Heart left ventricle (tissue), 16 donors: ENCODE data around the gene PAMR1. TPM values are rescaled to one million over a fixed set of nuclear protein-coding genes. Genes with fewer than 3 reads are reported as not detected.
A peak's percentile ranks its signal among the peaks of the same experiment; 100 is the strongest.
"Not testable (repeated sequence)": the region's sequence is repeated elsewhere in the genome, so short reads cannot be mapped to it uniquely, and the experiment has no call there.

ENCODE experiments used
- ATAC-seq, 4 donors: fragments of 200-7000 bp; cut with Tn5 transposase; one replicate each; pipeline ENCODE4 v1.9.1; 2020 to 2022; ENCODE audit warnings: moderate library complexity in 4 of 4, mild to moderate bottlenecking in 3 of 4, moderate number of reproducible peaks in 1 of 4
- DNase-seq, 5 donors: peaks; one replicate each; pipeline ENCODE4 v3.0.0-alpha.2; 2020
- H3K27ac ChIP-seq, 12 donors: fragments of 200-600 bp; sonication (generic) in 4 of 12; one replicate each; pipeline versions ENCODE4 v1.5.0 to v1.8.0; 2016 to 2022; ENCODE audit warnings: mild to moderate bottlenecking in 2 of 12
- H3K27me3 ChIP-seq, 9 donors: fragments of 200-600 bp; sonication (generic) in 2 of 9; one replicate each; pipeline versions ENCODE4 v1.5.1 to v1.8.0; 2016 to 2022; ENCODE audit warnings: mild to moderate bottlenecking in 3 of 9
- H3K36me3 ChIP-seq, 9 donors: fragments of 200-600 bp; sonication (generic) in 2 of 9; one replicate each; pipeline versions ENCODE4 v1.5.0 to v1.8.0; 2018 to 2022; ENCODE audit warnings: mild to moderate bottlenecking in 2 of 9
- H3K4me1 ChIP-seq, 12 donors: fragments of 200-600 bp; sonication (generic) in 4 of 12; one replicate each; pipeline versions ENCODE4 v1.5.0 to v1.8.0; 2016 to 2022; ENCODE audit warnings: mild to moderate bottlenecking in 3 of 12
- H3K4me3 ChIP-seq, 12 donors: fragments of 200-600 bp; sonication (generic) in 4 of 12; one replicate each; pipeline versions ENCODE4 v1.5.0 to v1.8.0; 2017 to 2022; ENCODE audit warnings: mild to moderate bottlenecking in 9 of 12, moderate library complexity in 4 of 12
- H3K9me3 ChIP-seq, 12 donors: fragments of 200-600 bp; sonication (generic) in 4 of 12; one replicate each; pipeline versions ENCODE4 v1.5.0 to v1.8.0; 2016 to 2022; ENCODE audit warnings: mild to moderate bottlenecking in 1 of 12
- CTCF ChIP-seq, 12 donors: fragments of 200-600 bp; sonication (generic) in 4 of 12; IDR thresholded peaks; one replicate each; pipeline versions ENCODE4 v1.5.0 to v1.8.0; 2018 to 2022; ENCODE audit warnings: antibody characterized with exemption in 12 of 12, mild to moderate bottlenecking in 5 of 12
- POLR2A ChIP-seq, 2 donors: fragments of 450-650 bp; IDR thresholded peaks; one replicate each; pipeline ENCODE4 v1.6.1; 2017; ENCODE audit warnings: antibody characterized with exemption in 2 of 2, mild to moderate bottlenecking in 2 of 2, moderate library complexity in 2 of 2
- WGBS, 4 donors: extraction: QIAGEN DNeasy Blood & Tissue Kit in 2 of 4; methylation state at CpG; one replicate each; pipeline versions ENCODE4 v1.1.5 to v1.1.7; 2013 to 2018; 5-methylcytosine and 5-hydroxymethylcytosine counted together
- intact Hi-C, 10 donors: fragments of 100-400 bp; cut with DNase I; formaldehyde crosslinking; loops; one replicate each; pipeline versions ENCODE4 v1.11.1 to v1.14.2; 2022
- polyA plus RNA-seq, 2 donors: library from polyadenylated mRNA; stranded (reverse); fragments of 200-250 nt; gene quantifications; one replicate each; pipeline ENCODE4 v1.2.3, GENCODE V29; 2013
- total RNA-seq, 9 donors: library from RNA; depleted of rRNA in 2 of 9; stranded (reverse); fragments of >200 nt in 2 of 9; fragmentation: NEBNext Ultra II Directional in 3 of 9; extraction: Animal tissue kit (Norgen Biotek cat#: 25700) in 3 of 9; gene quantifications; one replicate each; pipeline versions ENCODE4 v1.1.0 to v1.2.4, GENCODE V29; 2016 to 2023
- donor health status: ischemic (EF 13 %, LVEDD 7.1; RV severe dilation, severe dysfunction).
- donor health status: healthy with polysubstance abuse.
- donor health status: DM: no; HTN: yes; CAD: no.
- donor health status: DM: no; HTN: no; CAD: no.
- donor health status: ischemic (EF 25% LVEDD 6.9; RV normal size, moderate dysfunction).
- donor health status: ischemic (EF 25% LVEDD 5.7; RV mildly dilated, moderate dysfunction).
- donor health status: healthy.
- donor health status: DM: yes; HTN: yes; CAD: no.
- donor health status: ischemic (EF 35%, LVEDD 5.7; RV mildly dilated, moderate dysfunction).
- donor health status: nonischemic (EF 11% LVEDD 7.7; RV severe dilation, severe dysfunction).
- donor health status: DM: yes; HTN: yes; CAD: no.
- donor health status: PGD.
- donor health status: ischemic (EF 29% LVEDD 5.4; RV normal size, mild dysfunction).
- donor health status: nonischemic (EF 23%, LVEDD 6.1; RV moderate dilation, normal function).

The PAMR1 gene
- total and polyA plus RNA-seq, 11 donors = 3.5 to 18.3 (median 7.0) TPM

DNA sequence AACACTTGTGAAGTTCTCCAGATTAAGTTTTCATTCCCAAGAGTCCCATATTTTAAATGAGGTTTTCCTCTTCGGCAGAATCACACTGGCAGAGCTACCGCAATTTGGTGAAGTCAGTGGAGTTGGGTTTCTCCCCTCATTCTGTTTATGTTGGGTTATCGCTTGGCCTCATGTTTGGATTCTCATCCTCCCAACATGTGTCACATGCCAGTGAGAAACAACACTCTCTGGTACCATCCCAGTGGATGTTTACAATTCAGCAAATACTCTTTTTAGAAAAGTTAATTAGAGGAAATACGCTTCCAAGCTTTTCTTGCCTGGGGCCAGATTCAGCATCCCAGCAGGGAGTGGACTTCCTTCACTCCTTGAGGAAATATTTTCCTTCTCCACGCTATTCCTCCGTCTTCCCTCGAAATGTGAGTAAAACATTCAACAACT is 2.1 kb downstream of the PAMR1 start:
- Histone ChIP-seq H3K36me3 (no peaks in the 10 kb centered on the region), H3K9me3 (no peaks in the 10 kb centered on the region), H3K27ac (peak overlapping the region in 6 of 12 donors; percentile 10 to 73 (median 48)), H3K4me1 (peaks cover 0 to 16% (median 0%) of the 10 kb centered on the region in 12 donors), H3K27me3 (peaks cover 4 to 61% (median 17%) of the 10 kb centered on the region in 9 donors), H3K4me3 (peak overlapping the region in 9 of 12 donors; percentile 4 to 61 (median 52))
- ATAC-seq = no peak
- TF ChIP-seq POLR2A (IDR thresholded peaks at IDR 0.05) (no peak), CTCF (IDR thresholded peaks at IDR 0.05) (no peak)
- intact Hi-C loops = no loop called here
- WGBS, 4 donors = 30 to 43% (median 35%) methylated on average over 7 of the region's 7 CpGs
- no peak for DNase-seq

GRCh38 chr11:35522091-35522490 is 3.3 kb downstream of the PAMR1 start:
- H3K4me3 ChIP-seq, H3K36me3 ChIP-seq, ATAC-seq, DNase-seq, intact Hi-C loops, H3K9me3 ChIP-seq, H3K27ac ChIP-seq: not testable (repeated sequence)
- Histone ChIP-seq H3K27me3 (peaks cover 0 to 54% (median 17%) of the 10 kb centered on the region in 9 donors), H3K4me1 (peaks cover 0 to 16% (median 0%) of the 10 kb centered on the region in 12 donors)
- 89 to 95% (median 94%) methylated on average over 5 of the region's 5 CpGs for whole genome bisulfite sequencing, 4 donors

- intact Hi-C loops = no loop called here
- Histone ChIP-seq H3K27me3 (peaks cover 0 to 42% (median 4%) of the 10 kb centered on the region in 9 donors), H3K4me3 (no peak overlapping the region), H3K4me1 (peaks cover 0 to 7% (median 0%) of the 10 kb centered on the region in 12 donors), H3K36me3 (no peaks in the 10 kb centered on the region), H3K9me3 (no peaks in the 10 kb centered on the region), H3K27ac (no peak overlapping the region)
- TF ChIP-seq CTCF (IDR thresholded peaks at IDR 0.05) = no peak
- TF ChIP-seq POLR2A (IDR thresholded peaks at IDR 0.05) = no peak
- 61 to 74% (median 67%) methylated on average over 1 of the region's 1 CpG for WGBS, 4 donors
- DNase-seq (no peak), ATAC-seq (no peak)
These were observed 5.0 kb downstream of the PAMR1 start for GRCh38 chr11:35520376-35520775.

DNA sequence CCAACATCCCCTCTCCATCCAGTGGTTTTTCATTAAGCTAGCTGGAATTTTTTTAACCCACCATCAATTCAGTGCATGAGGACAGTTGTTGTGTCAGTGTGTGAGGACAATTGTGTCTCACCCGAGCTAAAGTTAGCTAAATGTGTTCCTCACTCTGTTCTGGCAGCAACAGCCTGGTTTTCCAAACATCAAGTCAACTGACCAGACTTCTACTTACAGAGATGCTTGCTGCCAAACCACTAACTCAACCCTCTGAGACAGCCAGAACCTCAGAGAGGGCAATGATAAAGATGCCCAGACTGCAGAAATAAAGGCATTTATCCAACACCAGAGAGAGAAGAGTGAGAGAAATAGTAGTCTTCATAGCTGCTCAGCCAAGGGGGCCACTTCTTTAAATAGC is 6.7 kb downstream of the PAMR1 start:
- Histone ChIP-seq H3K36me3 (no peaks in the 10 kb centered on the region), H3K27ac (no peak overlapping the region), H3K4me1 (peaks cover 0 to 4% (median 0%) of the 10 kb centered on the region in 12 donors), H3K27me3 (peaks cover 0 to 28% (median 0%) of the 10 kb centered on the region in 9 donors), H3K4me3 (no peak overlapping the region), H3K9me3 (no peaks in the 10 kb centered on the region)
- intact Hi-C loops = no loop called here
- no peak for DNase-seq
- ATAC-seq = peak in 2 of 4 donors; percentile 13 to 22
- WGBS, 4 donors = 33 to 69% (median 53%) methylated on average over 1 of the region's 1 CpG
- TF ChIP-seq CTCF (IDR thresholded peaks at IDR 0.05) (no peak), POLR2A (IDR thresholded peaks at IDR 0.05) (no peak)

DNA sequence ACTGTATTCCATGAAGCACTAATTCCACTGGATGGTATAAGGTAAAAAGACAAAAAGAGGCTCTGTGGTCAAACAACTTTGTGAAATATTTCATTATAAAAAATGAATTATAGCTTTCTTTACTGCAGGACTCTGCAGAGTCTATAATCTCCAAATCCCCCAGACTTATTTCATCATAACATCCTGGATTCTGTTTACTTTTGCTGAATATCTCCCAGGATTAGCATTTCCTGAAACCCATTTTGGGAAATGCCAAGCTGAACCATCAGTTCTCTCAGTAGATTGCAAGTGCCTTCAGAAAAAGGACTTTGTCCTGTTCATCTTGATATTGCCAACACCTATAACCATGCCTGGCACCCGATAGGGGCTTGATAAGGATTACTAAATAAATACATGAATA is 7.9 kb downstream of the PAMR1 start:
- Histone ChIP-seq H3K27ac (no peak overlapping the region), H3K27me3 (peaks cover 0 to 25% (median 0%) of the 10 kb centered on the region in 9 donors), H3K4me1 (no peaks in the 10 kb centered on the region), H3K4me3 (no peak overlapping the region), H3K36me3 (no peaks in the 10 kb centered on the region), H3K9me3 (no peaks in the 10 kb centered on the region)
- intact Hi-C loops = no loop called here
- ATAC-seq (no peak), DNase-seq (no peak)
- TF ChIP-seq POLR2A (IDR thresholded peaks at IDR 0.05) (no peak), CTCF (IDR thresholded peaks at IDR 0.05) (no peak)
- WGBS, 4 donors = 71 to 74% (median 73%) methylated on average over 1 of the region's 1 CpG
